ENCODE data around the gene HSPB6.
A peak's percentile ranks its signal among the peaks of the same experiment; 100 is the strongest.

HSPB6 gene

GRCh38 chr19:35783469-35784434 lies 26.9 kb upstream of the HSPB6 start:
- Histone ChIP-seq H3K27me3 (ENCODE audit: low read depth, low read length) (no peaks in the 10 kb centered on the region), H3K4me1 (ENCODE audit: low read length) (peaks cover 25% of the 10 kb centered on the region), H3K4me2 (ENCODE audit: low read length) (peak overlapping the region; percentile 27; the same call in 1 of the 2 replicates), H3K27ac (ENCODE audit: low read length) (no peak overlapping the region), H3K36me3 (replicated peaks; ENCODE audit: low read depth, low read length) (no peaks in the 10 kb centered on the region), H2AFZ (ENCODE audit: low read depth, low read length) (no peak overlapping the region), H3K9me3 (ENCODE audit: insufficient read depth, low read length) (no peaks in the 10 kb centered on the region), H3K4me3 (ENCODE audit: low read length) (no peak overlapping the region), H3K79me2 (ENCODE audit: low read length) (no peaks in the 10 kb centered on the region), H4K20me1 (ENCODE audit: insufficient read depth, low read length) (no peaks in the 10 kb centered on the region), H3K9ac (ENCODE audit: low read length) (no peak overlapping the region)
- TF ChIP-seq EZH2phosphoT487 (IDR thresholded peaks at IDR 0.05; ENCODE audit: low read depth) (no peak), CTCF (IDR thresholded peaks at IDR 0.05; ENCODE audit: low read depth, low read length) (no peak)

GRCh38 chr19:35782589-35782988 lies 25.8 kb upstream of the HSPB6 start:
- Histone ChIP-seq H3K27me3 (ENCODE audit: low read depth, low read length) (no peaks in the 10 kb centered on the region), H3K4me3 (ENCODE audit: low read length) (no peak overlapping the region), H3K9ac (ENCODE audit: low read length) (no peak overlapping the region), H3K27ac (ENCODE audit: low read length) (no peak overlapping the region), H3K9me3 (ENCODE audit: insufficient read depth, low read length) (no peaks in the 10 kb centered on the region), H4K20me1 (ENCODE audit: insufficient read depth, low read length) (no peaks in the 10 kb centered on the region), H3K79me2 (ENCODE audit: low read length) (no peaks in the 10 kb centered on the region), H3K4me1 (ENCODE audit: low read length) (peaks cover 25% of the 10 kb centered on the region), H2AFZ (ENCODE audit: low read depth, low read length) (no peak overlapping the region), H3K4me2 (ENCODE audit: low read length) (peak overlapping the region; percentile 27; the same call in 1 of the 2 replicates), H3K36me3 (replicated peaks; ENCODE audit: low read depth, low read length) (no peaks in the 10 kb centered on the region)
- TF ChIP-seq CTCF (IDR thresholded peaks at IDR 0.05; ENCODE audit: low read depth, low read length) (no peak), EZH2phosphoT487 (IDR thresholded peaks at IDR 0.05; ENCODE audit: low read depth) (no peak)

- Histone ChIP-seq H3K4me2 (ENCODE audit: low read length) (no peak overlapping the region), H2AFZ (ENCODE audit: low read depth, low read length) (no peak overlapping the region), H3K79me2 (ENCODE audit: low read length) (no peaks in the 10 kb centered on the region), H3K4me3 (ENCODE audit: low read length) (no peak overlapping the region), H3K9me3 (ENCODE audit: insufficient read depth, low read length) (no peaks in the 10 kb centered on the region), H3K4me1 (ENCODE audit: low read length) (peaks cover 26% of the 10 kb centered on the region), H3K27ac (ENCODE audit: low read length) (no peak overlapping the region), H3K27me3 (ENCODE audit: low read depth, low read length) (no peaks in the 10 kb centered on the region), H3K36me3 (replicated peaks; ENCODE audit: low read depth, low read length) (no peaks in the 10 kb centered on the region), H4K20me1 (ENCODE audit: insufficient read depth, low read length) (no peaks in the 10 kb centered on the region), H3K9ac (ENCODE audit: low read length) (no peak overlapping the region)
- no peak for TF ChIP-seq EZH2phosphoT487 (IDR thresholded peaks at IDR 0.05; ENCODE audit: low read depth)
- TF ChIP-seq CTCF (IDR thresholded peaks at IDR 0.05; ENCODE audit: low read depth, low read length) = no peak
Observed at GRCh38 chr19:35781650-35782049, 24.8 kb upstream of the HSPB6 start.

GRCh38 chr19:35780717-35781116 lies 23.9 kb upstream of the HSPB6 start:
- no peak overlapping the region for H3K4me2 ChIP-seq (ENCODE audit: low read length)
- H2AFZ ChIP-seq (ENCODE audit: low read depth, low read length) = no peak overlapping the region
- no peak overlapping the region for H3K9ac ChIP-seq (ENCODE audit: low read length)
- no peaks in the 10 kb centered on the region for H4K20me1 ChIP-seq (ENCODE audit: insufficient read depth, low read length)
- no peak for TF ChIP-seq EZH2phosphoT487 (IDR thresholded peaks at IDR 0.05; ENCODE audit: low read depth)
- H3K79me2 ChIP-seq (ENCODE audit: low read length) = no peaks in the 10 kb centered on the region
- H3K36me3 ChIP-seq (replicated peaks; ENCODE audit: low read depth, low read length) = no peaks in the 10 kb centered on the region
- no peaks in the 10 kb centered on the region for H3K27me3 ChIP-seq (ENCODE audit: low read depth, low read length)
- H3K9me3 ChIP-seq (ENCODE audit: insufficient read depth, low read length) = no peaks in the 10 kb centered on the region
- no peak overlapping the region for H3K27ac ChIP-seq (ENCODE audit: low read length)
- H3K4me3 ChIP-seq (ENCODE audit: low read length) = no peak overlapping the region
- H3K4me1 ChIP-seq (ENCODE audit: low read length) = peaks cover 33% of the 10 kb centered on the region
